Stomach (tissue), 9 donors: ENCODE results near the gene TBL3. TPM values are rescaled to one million over a fixed set of nuclear protein-coding genes. Genes with fewer than 3 reads are reported as not detected.

Source experiments
- DNase-seq, 2 donors: peaks; one replicate each; pipeline versions ENCODE4 v3.0.0 to v3.0.0-alpha.2; 2013 to 2019
- H3K27ac ChIP-seq, 5 donors: fragments of 200-600 bp in 4 of 5; sonication (generic) in 4 of 5; one replicate each; pipeline ENCODE4 v1.5.1; 2013 to 2019; ENCODE audit warnings: mild to moderate bottlenecking in 1 of 5, moderate library complexity in 1 of 5
- H3K27me3 ChIP-seq, 3 donors: fragments of 200-600 bp; sonication (generic); one replicate each; pipeline ENCODE4 v1.5.1; 2017 to 2019; ENCODE audit warnings: mixed run types in 1 of 3
- H3K36me3 ChIP-seq, 4 donors: fragments of 200-600 bp; sonication (generic); 1 replicate in 3 of 4; 2 replicates in 1 of 4; pipeline ENCODE4 v1.5.1; 2016 to 2019
- H3K4me1 ChIP-seq, 4 donors: fragments of 200-600 bp; sonication (generic); one replicate each; pipeline ENCODE4 v1.5.1; 2016 to 2019
- H3K4me3 ChIP-seq, 4 donors: fragments of 200-600 bp; sonication (generic) in 3 of 4; one replicate each; pipeline ENCODE4 v1.5.1; 2016 to 2019; ENCODE audit warnings: mild to moderate bottlenecking in 1 of 4
- H3K9me3 ChIP-seq, 4 donors: fragments of 200-600 bp; sonication (generic); one replicate each; pipeline ENCODE4 v1.5.1; 2016 to 2019
- CTCF ChIP-seq, 7 experiments: fragments of 450-650 bp in 4 of 7; fragments of 200-600 bp in 3 of 7; sonication (generic) in 3 of 7; IDR thresholded peaks; one replicate each; pipeline ENCODE4 v1.5.1; 2016 to 2019; ENCODE audit warnings: antibody characterized with exemption in 7 of 7, control low read depth in 2 of 7, mild to moderate bottlenecking in 1 of 7
- EP300 ChIP-seq: sonication (generic); formaldehyde crosslinking; IDR thresholded peaks from one replicate; pipeline ENCODE4 v1.6.1; 2017; ENCODE audit warnings: antibody characterized with exemption
- POLR2A ChIP-seq, 4 donors: fragments of 450-650 bp; IDR thresholded peaks; one replicate each; pipeline ENCODE4 v1.6.1; 2016; ENCODE audit warnings: antibody characterized with exemption in 4 of 4, control low read depth in 2 of 4, mild to moderate bottlenecking in 1 of 4, moderate library complexity in 1 of 4
- POLR2AphosphoS5 ChIP-seq, 3 donors: sonication (generic); formaldehyde crosslinking; IDR thresholded peaks; one replicate each; pipeline ENCODE4 v1.6.1; 2016; ENCODE audit warnings: antibody characterized with exemption in 3 of 3
- WGBS, 5 donors: extraction: QIAGEN DNeasy Blood & Tissue Kit in 3 of 5; methylation state at CpG; one replicate each; pipeline versions ENCODE4 v1.1.5 to v1.1.7; 2013 to 2018; 5-methylcytosine and 5-hydroxymethylcytosine counted together
- intact Hi-C: fragments of 100-400 bp; cut with DNase I; formaldehyde crosslinking; loops from one replicate; pipeline ENCODE4 v1.15.1; 2023; ENCODE audit warnings: low total_unique reads
- polyA plus RNA-seq, 3 donors: library from polyadenylated mRNA; stranded (reverse); fragments of 200-250 nt; gene quantifications; one replicate each; pipeline ENCODE4 v1.2.3, GENCODE V29; 2013
- total RNA-seq, 5 donors: library from RNA; depleted of rRNA; stranded (reverse); fragments of >200 nt; gene quantifications; one replicate each; pipeline versions ENCODE4 v1.1.0 to v1.2.3, GENCODE V29; 2014 to 2016
- donor health status: healthy with polysubstance abuse.
- donor health status: Bipolar disorder and iron deficiency.
- donor health status: healthy.

TBL3 gene
- total and polyA plus RNA-seq, 8 donors, result 9.4 to 174 (median 40.8) TPM

GRCh38 chr16:1991135-1991551, 19.3 kb downstream of the TBL3 start:
- intact Hi-C loops, result no loop called here
- Histone ChIP-seq H3K4me1 (peaks cover 27 to 44% (median 42%) of the 10 kb centered on the region in 4 donors), H3K4me3 (peak overlapping the region; percentile 30 to 45 (median 40)), H3K36me3 (peaks cover 7 to 17% (median 13%) of the 10 kb centered on the region in 4 donors), H3K27me3 (peaks cover 7 to 53% (median 35%) of the 10 kb centered on the region in 3 donors), H3K9me3 (no peaks in the 10 kb centered on the region), H3K27ac (peak overlapping the region in 3 of 5 donors; percentile 70 to 73 (median 71))
- WGBS, 5 donors, result 0 to 11% (median 9%) methylated on average over 3 to 18 of the region's 18 CpGs
- DNase-seq, result peak in 1 of 2 donors; percentile 51
- TF ChIP-seq EP300, result no peak
- TF ChIP-seq POLR2AphosphoS5 (IDR thresholded peaks at IDR 0.05), result peak in 1 of 3 donors; percentile 24

GRCh38 chr16:1991588-1991947, 19.7 kb downstream of the TBL3 start:
- peak overlapping the region; percentile 40 to 73 (median 70) for H3K27ac ChIP-seq
- DNase-seq, result no peak
- H3K36me3 ChIP-seq, result peaks cover 3 to 17% (median 9%) of the 10 kb centered on the region in 4 donors
- H3K4me3 ChIP-seq, result peak overlapping the region; percentile 38 to 45 (median 40)
- TF ChIP-seq CTCF (IDR thresholded peaks at IDR 0.05), result no peak
- no peak for TF ChIP-seq POLR2AphosphoS5 (IDR thresholded peaks at IDR 0.05)
- no peak for TF ChIP-seq EP300
- H3K4me1 ChIP-seq, result peaks cover 27 to 44% (median 43%) of the 10 kb centered on the region in 4 donors
- 7 to 18% (median 18%) methylated on average over 10 to 22 of the region's 22 CpGs for WGBS, 5 donors
- H3K27me3 ChIP-seq, result peaks cover 7 to 53% (median 35%) of the 10 kb centered on the region in 3 donors
- no peaks in the 10 kb centered on the region for H3K9me3 ChIP-seq
- intact Hi-C loops, result no loop called here

GRCh38 chr16:1991948-1992703, 20.3 kb downstream of the TBL3 start:
- Histone ChIP-seq H3K27ac (peak overlapping the region; percentile 40 to 73 (median 70)), H3K4me3 (peak overlapping the region; percentile 38 to 45 (median 40)), H3K4me1 (peaks cover 27 to 48% (median 43%) of the 10 kb centered on the region in 4 donors), H3K27me3 (peaks cover 7 to 53% (median 35%) of the 10 kb centered on the region in 3 donors), H3K36me3 (peaks cover 0 to 17% (median 9%) of the 10 kb centered on the region in 4 donors), H3K9me3 (no peaks in the 10 kb centered on the region)
- peak; percentile 95 to 97 for DNase-seq
- 3 to 19% (median 9%) methylated on average over 33 to 93 of the region's 96 CpGs for WGBS, 5 donors
- intact Hi-C loops, result no loop called here
- TF ChIP-seq POLR2A (IDR thresholded peaks at IDR 0.05) (no peak), POLR2AphosphoS5 (IDR thresholded peaks at IDR 0.05) (peak in 2 of 3 donors; percentile 74 to 83)

- 53 to 61% (median 56%) methylated on average over 22 to 50 of the region's 50 CpGs for whole genome bisulfite sequencing, 5 donors
- H3K9me3 ChIP-seq, result no peaks in the 10 kb centered on the region
- TF ChIP-seq CTCF (IDR thresholded peaks at IDR 0.05) (no peak), POLR2AphosphoS5 (IDR thresholded peaks at IDR 0.05) (no peak), EP300 (no peak), POLR2A (IDR thresholded peaks at IDR 0.05) (no peak)
- H3K27me3 ChIP-seq, result peaks cover 7 to 53% (median 35%) of the 10 kb centered on the region in 3 donors
- intact Hi-C loops, result no loop called here
- peak overlapping the region in 2 of 4 donors; percentile 38 to 45 for H3K4me3 ChIP-seq
- peak overlapping the region in 3 of 5 donors; percentile 70 to 73 (median 71) for H3K27ac ChIP-seq
- DNase-seq, result no peak
- peaks cover 27 to 48% (median 43%) of the 10 kb centered on the region in 4 donors for H3K4me1 ChIP-seq
- peaks cover 3 to 20% (median 13%) of the 10 kb centered on the region in 4 donors for H3K36me3 ChIP-seq
Observed at GRCh38 chr16:1992704-1993317, 21.0 kb downstream of the TBL3 start.

DNA sequence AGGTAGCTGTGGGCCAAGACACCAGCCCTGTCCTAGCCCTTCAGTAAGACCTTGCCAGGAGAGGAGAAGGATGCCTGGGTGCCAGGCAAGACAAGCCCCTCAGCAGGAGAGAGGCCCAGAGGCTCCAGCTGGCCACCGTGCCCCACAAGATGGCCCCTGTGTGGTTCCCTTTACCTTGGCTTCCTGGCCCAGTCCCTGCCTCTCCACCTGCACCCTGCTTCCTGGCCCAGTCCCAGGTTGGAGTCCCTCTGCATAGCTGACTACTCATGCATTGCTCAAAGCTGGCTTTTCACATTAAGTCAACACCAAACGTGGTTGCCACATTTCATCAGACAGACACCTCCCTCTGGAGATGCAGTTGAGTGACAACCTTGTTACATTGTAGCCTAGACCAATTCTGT, 21.9 kb downstream of the TBL3 start:
- WGBS, 5 donors, result 13 to 59% (median 51%) methylated on average over 1 to 2 of the region's 2 CpGs
- H3K9me3 ChIP-seq, result no peaks in the 10 kb centered on the region
- DNase-seq, result no peak
- TF ChIP-seq POLR2A (IDR thresholded peaks at IDR 0.05) (no peak), EP300 (no peak), CTCF (IDR thresholded peaks at IDR 0.05) (no peak)
- intact Hi-C loops, result no loop called here
- H3K36me3 ChIP-seq, result peaks cover 12 to 30% (median 22%) of the 10 kb centered on the region in 4 donors
- H3K4me1 ChIP-seq, result peaks cover 27 to 48% (median 41%) of the 10 kb centered on the region in 4 donors
- peaks cover 7 to 45% (median 31%) of the 10 kb centered on the region in 3 donors for H3K27me3 ChIP-seq
- H3K27ac ChIP-seq, result no peak overlapping the region
- H3K4me3 ChIP-seq, result no peak overlapping the region
